ENCODE data around the gene UTP4. TPM values are rescaled to one million over a fixed set of nuclear protein-coding genes. Genes with fewer than 3 reads are reported as not detected.
"Not testable (repeated sequence)": the region's sequence is repeated elsewhere in the genome, so short reads cannot be mapped to it uniquely, and the experiment has no call there.

Gene UTP4
- total RNA-seq, 2 experiments from 2014 or later: 57.7 to 82.3 TPM

DNA sequence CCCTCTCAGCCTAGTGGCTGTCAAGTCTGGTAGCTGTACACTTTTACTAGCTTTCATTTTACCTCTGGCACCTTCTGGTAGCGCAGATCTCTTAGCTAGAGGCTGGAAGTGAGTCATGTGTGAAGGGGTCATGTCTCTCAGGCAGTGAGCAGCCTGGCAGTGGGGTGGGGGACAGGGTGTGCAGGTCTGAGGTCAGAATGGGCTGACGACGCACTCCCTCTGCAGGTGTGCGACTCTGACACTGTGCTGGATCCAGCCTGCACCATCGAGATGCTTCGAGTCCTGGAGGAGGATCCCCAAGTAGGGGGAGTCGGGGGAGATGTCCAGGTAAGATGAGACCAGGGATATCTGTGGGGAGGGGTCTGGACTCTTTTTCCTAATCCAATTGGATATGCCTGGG lies 19.2 kb upstream of the UTP4 start:
- peaks cover 6% of the 10 kb centered on the region for H3K36me3 Mint-ChIP-seq
- no peak overlapping the region for H3K27ac Mint-ChIP-seq
- H3K4me3 Mint-ChIP-seq: no peak overlapping the region
- no peaks in the 10 kb centered on the region for H3K9me3 Mint-ChIP-seq (ENCODE audit: low read depth)
- peaks cover under 1% of the 10 kb centered on the region for H3K4me1 Mint-ChIP-seq
- CTCF ChIA-PET: interaction anchor here (0.5 to 6.0 kb wide), 8 partner anchors 10 to 224 kb away, joined by 3 to 47 read pairs (median 3); no protein-coding TSS in a partner anchor
- DNase-seq (no peak), ATAC-seq (no peak)
- peaks cover 5% of the 10 kb centered on the region for H3K27me3 Mint-ChIP-seq

DNA sequence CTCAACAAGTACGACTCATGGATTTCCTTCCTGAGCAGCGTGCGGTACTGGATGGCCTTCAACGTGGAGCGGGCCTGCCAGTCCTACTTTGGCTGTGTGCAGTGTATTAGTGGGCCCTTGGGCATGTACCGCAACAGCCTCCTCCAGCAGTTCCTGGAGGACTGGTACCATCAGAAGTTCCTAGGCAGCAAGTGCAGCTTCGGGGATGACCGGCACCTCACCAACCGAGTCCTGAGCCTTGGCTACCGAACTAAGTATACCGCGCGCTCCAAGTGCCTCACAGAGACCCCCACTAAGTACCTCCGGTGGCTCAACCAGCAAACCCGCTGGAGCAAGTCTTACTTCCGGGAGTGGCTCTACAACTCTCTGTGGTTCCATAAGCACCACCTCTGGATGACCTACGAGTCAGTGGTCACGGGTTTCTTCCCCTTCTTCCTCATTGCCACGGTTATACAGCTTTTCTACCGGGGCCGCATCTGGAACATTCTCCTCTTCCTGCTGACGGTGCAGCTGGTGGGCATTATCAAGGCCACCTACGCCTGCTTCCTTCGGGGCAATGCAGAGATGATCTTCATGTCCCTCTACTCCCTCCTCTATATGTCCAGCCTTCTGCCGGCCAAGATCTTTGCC lies 18.0 kb upstream of the UTP4 start:
- Mint-ChIP-seq H3K27me3 (no peaks in the 10 kb centered on the region), H3K36me3 (peaks cover 10% of the 10 kb centered on the region), H3K27ac (no peak overlapping the region), H3K4me3 (no peak overlapping the region), H3K9me3 (ENCODE audit: low read depth) (no peaks in the 10 kb centered on the region), H3K4me1 (no peaks in the 10 kb centered on the region)
- CTCF ChIA-PET: interaction anchor here (0.9 to 6.0 kb wide), 2 partner anchors 8 to 12 kb away, joined by 3 to 47 read pairs; no protein-coding TSS in a partner anchor
- ATAC-seq (no peak), DNase-seq (no peak)

DNA sequence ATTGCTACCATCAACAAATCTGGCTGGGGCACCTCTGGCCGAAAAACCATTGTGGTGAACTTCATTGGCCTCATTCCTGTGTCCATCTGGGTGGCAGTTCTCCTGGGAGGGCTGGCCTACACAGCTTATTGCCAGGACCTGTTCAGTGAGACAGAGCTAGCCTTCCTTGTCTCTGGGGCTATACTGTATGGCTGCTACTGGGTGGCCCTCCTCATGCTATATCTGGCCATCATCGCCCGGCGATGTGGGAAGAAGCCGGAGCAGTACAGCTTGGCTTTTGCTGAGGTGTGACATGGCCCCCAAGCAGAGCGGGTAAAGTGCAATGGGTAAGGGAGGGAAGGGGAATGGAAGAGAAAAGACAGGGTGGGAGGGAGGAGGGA lies 17.5 kb upstream of the UTP4 start:
- no peaks in the 10 kb centered on the region for H3K9me3 Mint-ChIP-seq (ENCODE audit: low read depth)
- ATAC-seq (no peak), DNase-seq (no peak)
- no peak overlapping the region for H3K4me3 Mint-ChIP-seq
- H3K36me3 Mint-ChIP-seq: peaks cover 11% of the 10 kb centered on the region
- H3K4me1 Mint-ChIP-seq: no peaks in the 10 kb centered on the region
- CTCF ChIA-PET: interaction anchor here (1.3 kb wide), 1 partner anchor 586 kb away, joined by 5 read pairs; no protein-coding TSS in a partner anchor
- no peak overlapping the region for H3K27ac Mint-ChIP-seq
- no peaks in the 10 kb centered on the region for H3K27me3 Mint-ChIP-seq

DNA sequence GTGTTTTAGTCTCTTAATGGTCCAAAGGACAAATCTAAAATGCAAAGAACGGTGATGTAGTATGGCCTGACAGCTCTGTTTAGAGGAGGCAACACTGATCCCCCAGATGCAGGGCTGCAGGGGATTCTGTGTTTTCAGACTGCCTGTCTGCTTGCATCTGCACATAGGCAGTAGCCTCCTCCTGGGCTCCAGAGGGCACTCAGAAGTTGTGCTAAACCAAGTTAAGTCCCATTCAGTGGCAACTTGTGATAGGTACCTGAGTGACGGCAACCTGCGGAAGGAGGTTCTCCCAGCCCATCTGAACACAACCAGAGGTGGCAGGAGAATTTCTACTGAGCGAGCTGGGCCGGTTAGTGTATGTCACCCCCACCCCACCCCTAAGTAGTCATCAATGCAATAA lies 17.1 kb upstream of the UTP4 start:
- H3K4me3 Mint-ChIP-seq: no peak overlapping the region
- CTCF ChIA-PET: interaction anchor here (1.3 kb wide), 1 partner anchor 586 kb away, joined by 5 read pairs; no protein-coding TSS in a partner anchor
- DNase-seq (no peak), ATAC-seq (no peak)
- no peaks in the 10 kb centered on the region for H3K4me1 Mint-ChIP-seq
- no peak overlapping the region for H3K27ac Mint-ChIP-seq
- peaks cover 13% of the 10 kb centered on the region for H3K36me3 Mint-ChIP-seq
- H3K9me3 Mint-ChIP-seq (ENCODE audit: low read depth): no peaks in the 10 kb centered on the region
- no peaks in the 10 kb centered on the region for H3K27me3 Mint-ChIP-seq

DNA sequence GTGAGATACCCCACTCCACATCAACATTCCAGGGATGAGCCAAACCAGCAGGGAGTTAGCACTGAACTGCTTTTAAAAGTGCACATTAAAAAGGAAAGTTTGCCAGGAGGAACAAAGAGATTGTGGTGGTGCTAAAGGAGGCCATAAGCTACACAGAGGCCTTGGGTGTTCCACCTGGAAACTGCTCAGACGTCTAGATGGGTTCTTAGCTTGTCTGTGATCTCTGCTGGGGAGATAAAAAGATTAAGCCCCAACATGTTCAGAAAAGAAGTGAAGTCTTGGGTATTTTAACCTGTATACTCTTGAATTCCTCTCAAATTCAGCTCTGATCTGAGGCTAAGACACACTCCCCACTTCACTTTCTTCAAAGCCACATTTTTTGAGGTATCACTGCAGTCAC lies 16.6 kb upstream of the UTP4 start:
- Mint-ChIP-seq H3K27me3 (no peaks in the 10 kb centered on the region), H3K27ac (no peak overlapping the region), H3K36me3 (peaks cover 17% of the 10 kb centered on the region), H3K4me3 (no peak overlapping the region), H3K4me1 (no peaks in the 10 kb centered on the region), H3K9me3 (ENCODE audit: low read depth) (no peaks in the 10 kb centered on the region)
- DNase-seq (no peak), ATAC-seq (no peak)
- CTCF ChIA-PET: interaction anchor here (1.3 kb wide), 1 partner anchor 587 kb away, joined by 5 read pairs; no protein-coding TSS in a partner anchor

DNA sequence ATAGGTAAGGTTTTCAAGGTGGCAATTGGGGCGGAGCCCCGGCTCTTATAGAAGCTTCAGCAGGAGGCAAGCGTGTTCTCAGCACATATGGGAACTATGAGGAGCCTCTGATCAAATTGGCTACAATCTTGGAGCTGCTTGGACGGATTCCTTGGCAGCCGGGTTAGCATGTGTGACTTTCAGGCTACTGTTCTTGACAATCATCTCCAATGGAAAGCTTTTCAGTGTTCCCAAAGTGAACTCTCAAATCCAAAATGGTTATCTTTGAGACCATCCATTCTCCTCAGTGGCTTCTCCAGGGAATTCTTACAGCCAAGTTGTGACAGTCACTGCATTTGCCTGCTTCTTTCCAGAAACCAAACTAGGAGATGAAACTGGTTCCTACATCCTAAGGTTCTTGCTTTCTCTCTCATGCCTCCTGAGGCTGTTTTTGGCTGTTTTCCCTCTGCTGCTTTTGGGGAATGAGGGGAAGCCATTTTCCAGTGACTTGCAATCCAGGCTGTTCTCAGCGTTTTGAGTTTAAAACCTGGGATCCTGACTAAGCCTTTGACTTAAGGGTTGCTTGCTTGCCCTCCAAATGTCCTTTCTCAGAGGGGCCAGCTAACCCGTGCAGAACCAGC lies 16.1 kb upstream of the UTP4 start:
- Mint-ChIP-seq H3K27ac (no peak overlapping the region), H3K4me1 (no peaks in the 10 kb centered on the region), H3K27me3 (no peaks in the 10 kb centered on the region), H3K4me3 (no peak overlapping the region), H3K36me3 (peaks cover 22% of the 10 kb centered on the region), H3K9me3 (ENCODE audit: low read depth) (no peaks in the 10 kb centered on the region)
- CTCF ChIA-PET: interaction anchor here (1.3 kb wide), 1 partner anchor 587 kb away, joined by 5 read pairs; no protein-coding TSS in a partner anchor
- no peak for ATAC-seq
- DNase-seq: no peak

DNA sequence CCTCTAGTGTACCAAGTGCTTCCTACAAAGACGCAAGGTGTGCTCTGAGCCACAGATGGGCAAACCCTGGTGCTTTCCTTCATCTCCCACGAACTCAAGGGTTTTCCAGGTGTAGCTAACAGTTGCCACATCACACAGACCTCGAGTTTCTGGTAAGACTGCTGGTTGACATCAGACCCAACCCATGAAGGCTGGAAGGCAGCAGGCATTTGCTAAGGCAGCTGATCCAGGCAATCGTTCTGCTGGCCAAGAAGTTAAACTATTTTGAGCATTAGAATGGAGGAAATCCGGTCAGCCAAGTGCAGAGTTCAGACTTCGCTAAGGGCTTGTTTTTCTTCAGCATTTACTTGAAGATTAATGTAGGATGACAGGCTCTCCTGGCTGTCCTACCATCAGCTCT lies 15.5 kb upstream of the UTP4 start:
- peaks cover 23% of the 10 kb centered on the region for H3K36me3 Mint-ChIP-seq
- no peaks in the 10 kb centered on the region for H3K9me3 Mint-ChIP-seq (ENCODE audit: low read depth)
- H3K4me1 Mint-ChIP-seq: no peaks in the 10 kb centered on the region
- H3K4me3 Mint-ChIP-seq: no peak overlapping the region
- H3K27me3 Mint-ChIP-seq: no peaks in the 10 kb centered on the region
- CTCF ChIA-PET: no interaction called here
- H3K27ac Mint-ChIP-seq: no peak overlapping the region
- no peak for DNase-seq
- no peak for ATAC-seq

DNA sequence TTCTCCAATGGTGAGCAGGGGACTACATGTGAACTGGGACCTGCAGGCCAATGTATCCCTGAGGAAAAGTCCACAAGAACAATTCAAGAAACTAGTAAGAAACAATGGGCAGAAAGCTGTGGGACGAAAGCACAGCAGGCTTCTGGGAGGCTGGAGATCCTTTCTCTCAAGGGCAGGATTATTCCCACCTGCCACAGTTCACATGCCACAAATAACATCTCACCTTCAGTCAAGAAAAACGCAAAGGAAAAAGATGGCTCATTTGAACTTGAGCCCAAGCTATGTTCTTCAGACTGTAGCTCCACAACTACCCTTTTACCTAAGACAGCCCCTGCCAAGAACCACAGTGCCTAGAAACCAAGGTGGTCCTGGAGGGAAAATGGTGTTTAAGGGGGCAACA lies 14.0 kb upstream of the UTP4 start:
- no peak for ATAC-seq
- CTCF ChIA-PET: interaction anchor here (1.0 to 1.2 kb wide), 2 partner anchors 141 to 590 kb away, joined by 3 read pairs; no protein-coding TSS in a partner anchor
- Mint-ChIP-seq H3K9me3 (ENCODE audit: low read depth) (no peaks in the 10 kb centered on the region), H3K27ac (no peak overlapping the region), H3K4me1 (no peaks in the 10 kb centered on the region), H3K4me3 (no peak overlapping the region), H3K36me3 (peaks cover 25% of the 10 kb centered on the region), H3K27me3 (no peaks in the 10 kb centered on the region)
- no peak for DNase-seq

DNA sequence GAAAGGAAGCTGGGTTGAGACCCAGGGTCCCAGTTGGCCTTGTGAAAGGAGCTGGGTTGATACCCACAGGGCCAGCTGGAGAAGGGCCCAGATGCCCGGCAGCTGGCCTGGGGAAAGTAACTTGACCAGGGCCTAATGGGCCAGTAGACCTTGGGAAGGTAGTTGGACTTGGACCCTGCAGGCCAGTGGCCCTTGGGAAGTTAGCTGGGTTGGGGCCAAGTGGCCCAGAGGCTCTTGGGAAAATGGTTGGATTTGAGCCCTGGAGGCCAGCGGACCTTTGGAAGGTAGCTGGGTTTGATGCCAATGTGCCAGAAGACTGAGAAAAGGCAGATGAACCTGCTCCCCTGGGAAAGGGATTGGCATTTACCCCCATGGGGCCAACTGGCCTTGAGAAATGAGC lies 13.5 kb upstream of the UTP4 start:
- CTCF ChIA-PET: interaction anchor here (1.0 to 1.2 kb wide), 2 partner anchors 140 to 590 kb away, joined by 3 read pairs; no protein-coding TSS in a partner anchor
- no peak for ATAC-seq
- H3K4me1 Mint-ChIP-seq: peaks cover under 1% of the 10 kb centered on the region

DNA sequence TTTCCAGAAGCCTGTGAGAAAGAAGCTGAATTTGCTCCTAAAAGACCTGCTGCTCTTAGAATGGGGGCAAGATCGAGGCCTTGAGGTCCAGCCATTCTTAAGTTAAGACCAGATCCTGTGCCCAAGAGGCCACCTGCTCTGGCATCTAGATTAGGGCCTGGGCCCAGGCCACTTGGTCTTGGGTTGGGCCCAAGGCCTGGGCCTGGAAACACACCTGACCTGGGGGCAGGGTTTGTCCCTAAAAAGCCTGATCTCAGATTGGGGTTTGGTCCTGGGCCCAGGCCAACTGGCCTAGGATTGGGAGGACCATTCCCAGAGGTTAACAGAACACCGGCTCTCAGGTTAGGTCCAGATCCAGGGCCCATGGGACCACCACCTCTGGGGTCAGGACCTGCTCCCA lies 12.9 kb upstream of the UTP4 start:
- H3K36me3 Mint-ChIP-seq: peaks cover 28% of the 10 kb centered on the region
- H3K9me3 Mint-ChIP-seq (ENCODE audit: low read depth): no peaks in the 10 kb centered on the region
- H3K4me3 Mint-ChIP-seq: no peak overlapping the region
- CTCF ChIA-PET: no interaction called here
- peaks cover 3% of the 10 kb centered on the region for H3K4me1 Mint-ChIP-seq
- H3K27ac Mint-ChIP-seq: no peak overlapping the region
- no peaks in the 10 kb centered on the region for H3K27me3 Mint-ChIP-seq
- ATAC-seq (no peak), DNase-seq (no peak)

More for the DNA sequence above, 13.5 kb upstream of the UTP4 start:
- no peaks in the 10 kb centered on the region for H3K27me3 Mint-ChIP-seq
- H3K9me3 Mint-ChIP-seq (ENCODE audit: low read depth): no peaks in the 10 kb centered on the region
- DNase-seq: no peak
- no peak overlapping the region for H3K4me3 Mint-ChIP-seq
- no peak overlapping the region for H3K27ac Mint-ChIP-seq
- peaks cover 26% of the 10 kb centered on the region for H3K36me3 Mint-ChIP-seq

DNA sequence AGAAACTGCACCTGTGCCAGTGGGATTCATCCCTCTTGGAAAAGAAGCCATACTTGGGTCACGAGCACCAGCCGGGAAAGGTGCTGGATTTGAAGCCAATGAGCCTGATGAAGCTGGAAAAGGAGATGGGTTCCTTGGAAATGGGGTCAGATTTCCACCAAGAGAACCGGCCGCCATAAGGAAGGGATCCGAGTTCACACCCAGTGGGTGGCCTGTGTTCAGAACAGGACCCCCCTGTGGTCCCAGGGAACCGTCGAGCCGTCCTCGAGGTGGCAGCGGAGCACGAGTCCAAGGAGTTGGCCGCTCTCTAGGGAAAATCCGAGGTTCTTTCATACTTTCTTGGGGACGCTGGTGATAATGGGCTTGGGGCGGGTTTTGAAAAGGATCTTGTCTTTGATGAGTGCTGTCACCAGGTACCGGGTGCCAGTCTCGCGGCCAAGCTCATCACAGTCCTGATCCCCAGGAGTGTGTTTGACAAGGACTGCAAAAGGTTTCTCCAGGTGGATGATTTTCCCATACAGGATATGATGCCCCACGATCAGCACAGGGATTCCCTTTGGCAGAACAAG lies 12.3 kb upstream of the UTP4 start:
- no peak overlapping the region for H3K27ac Mint-ChIP-seq
- H3K4me3 Mint-ChIP-seq: no peak overlapping the region
- DNase-seq (no peak), ATAC-seq (no peak)
- H3K36me3 Mint-ChIP-seq: peaks cover 28% of the 10 kb centered on the region
- H3K27me3 Mint-ChIP-seq: no peaks in the 10 kb centered on the region
- peaks cover 3% of the 10 kb centered on the region for H3K4me1 Mint-ChIP-seq
- H3K9me3 Mint-ChIP-seq (ENCODE audit: low read depth): no peaks in the 10 kb centered on the region
- CTCF ChIA-PET: interaction anchor here (0.9 to 6.1 kb wide), 2 partner anchors 9 to 19 kb away, joined by 3 to 47 read pairs; no protein-coding TSS in a partner anchor

DNA sequence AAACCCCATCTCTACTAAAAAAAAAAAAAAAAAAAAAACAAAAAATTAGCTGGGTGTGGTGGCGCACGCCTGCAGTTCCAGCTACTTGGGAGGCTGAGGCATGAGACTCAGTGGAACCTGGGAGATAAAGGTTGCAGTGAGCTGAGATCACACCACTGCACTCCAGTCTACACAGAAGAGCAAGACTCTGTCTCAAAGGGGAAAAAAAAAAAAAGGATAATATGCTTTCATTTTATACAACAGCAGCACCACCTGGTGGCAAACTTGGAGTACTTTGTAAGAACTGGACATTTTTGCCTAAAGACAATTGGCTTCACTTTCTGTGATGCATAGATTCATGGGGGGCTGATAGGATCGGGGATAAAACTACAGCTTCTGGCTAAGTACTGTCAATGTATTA lies 8.5 kb upstream of the UTP4 start:
- CTCF ChIA-PET: interaction anchor here (0.7 to 6.1 kb wide), 31 partner anchors 9 to 740 kb away, joined by 3 to 47 read pairs (median 4); partner anchors contain the start of genes CHTF8, HAS3, TANGO6 and UTP4
- H3K4me1 Mint-ChIP-seq: peaks cover 11% of the 10 kb centered on the region
- H3K36me3 Mint-ChIP-seq: peaks cover 25% of the 10 kb centered on the region
- peak; percentile 75 for DNase-seq
- ATAC-seq: peak; percentile 67
- no peaks in the 10 kb centered on the region for H3K9me3 Mint-ChIP-seq (ENCODE audit: low read depth)
- H3K27ac Mint-ChIP-seq: no peak overlapping the region
- no peaks in the 10 kb centered on the region for H3K27me3 Mint-ChIP-seq
- H3K4me3 Mint-ChIP-seq: no peak overlapping the region

DNA sequence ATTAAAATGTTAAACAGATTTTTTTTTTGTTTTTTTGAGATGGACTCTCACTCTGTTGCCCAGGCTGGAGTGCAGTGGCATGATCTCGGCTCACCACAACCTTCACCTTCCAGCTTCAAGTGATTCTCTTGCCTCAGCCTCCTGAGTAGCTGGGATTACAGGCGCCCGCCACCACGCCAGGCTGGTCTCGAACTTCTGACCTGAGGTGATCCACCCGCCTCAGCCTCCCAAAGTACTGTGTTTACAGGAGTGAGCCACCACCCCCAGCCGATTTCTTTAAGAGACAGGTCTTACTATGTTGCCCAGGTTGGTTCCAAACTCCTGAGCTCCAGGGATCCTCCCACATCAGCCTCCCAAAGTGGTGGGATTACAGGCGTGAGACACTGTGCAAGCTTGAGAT lies 8.0 kb upstream of the UTP4 start:
- H3K9me3 Mint-ChIP-seq (ENCODE audit: low read depth); H3K27me3 Mint-ChIP-seq; H3K4me3 Mint-ChIP-seq; DNase-seq; H3K27ac Mint-ChIP-seq; ATAC-seq: not testable (repeated sequence)
- CTCF ChIA-PET: interaction anchor here (0.7 to 6.1 kb wide), 28 partner anchors 9 to 740 kb away, joined by 3 to 47 read pairs (median 4); partner anchors contain the start of genes CHTF8, HAS3, TANGO6 and UTP4
- H3K36me3 Mint-ChIP-seq: peaks cover 25% of the 10 kb centered on the region
- H3K4me1 Mint-ChIP-seq: peaks cover 11% of the 10 kb centered on the region

Data from activated CD8-positive, alpha-beta memory T cell treated with anti-CD3 and anti-CD28 coated beads, Interleukin-2, amount 10 ng/mL, durations not matched to agents 7 days and 5 days (primary cell).